RPMI7951 (cell line): Measurements from ENCODE around the gene SHC2. TPM values are rescaled to one million over a fixed set of nuclear protein-coding genes. Genes with fewer than 3 reads are reported as not detected.
"Not testable (repeated sequence)": the region's sequence is repeated elsewhere in the genome, so short reads cannot be mapped to it uniquely, and the experiment has no call there.

ENCODE experiments used
- DNase-seq: peaks from one replicate; pipeline ENCODE4 v3.0.0-alpha.2; 2012; ENCODE audit warnings: low read depth
- total RNA-seq: library from RNA; depleted of rRNA; stranded (reverse); fragments of >200 nt; shearing (Covaris generic); gene quantifications from 2 replicates; pipeline ENCODE4 v1.2.3, GENCODE V29; 2014

SHC2 gene
- total RNA-seq, 1 experiment from 2014 or later, result not detected

DNA sequence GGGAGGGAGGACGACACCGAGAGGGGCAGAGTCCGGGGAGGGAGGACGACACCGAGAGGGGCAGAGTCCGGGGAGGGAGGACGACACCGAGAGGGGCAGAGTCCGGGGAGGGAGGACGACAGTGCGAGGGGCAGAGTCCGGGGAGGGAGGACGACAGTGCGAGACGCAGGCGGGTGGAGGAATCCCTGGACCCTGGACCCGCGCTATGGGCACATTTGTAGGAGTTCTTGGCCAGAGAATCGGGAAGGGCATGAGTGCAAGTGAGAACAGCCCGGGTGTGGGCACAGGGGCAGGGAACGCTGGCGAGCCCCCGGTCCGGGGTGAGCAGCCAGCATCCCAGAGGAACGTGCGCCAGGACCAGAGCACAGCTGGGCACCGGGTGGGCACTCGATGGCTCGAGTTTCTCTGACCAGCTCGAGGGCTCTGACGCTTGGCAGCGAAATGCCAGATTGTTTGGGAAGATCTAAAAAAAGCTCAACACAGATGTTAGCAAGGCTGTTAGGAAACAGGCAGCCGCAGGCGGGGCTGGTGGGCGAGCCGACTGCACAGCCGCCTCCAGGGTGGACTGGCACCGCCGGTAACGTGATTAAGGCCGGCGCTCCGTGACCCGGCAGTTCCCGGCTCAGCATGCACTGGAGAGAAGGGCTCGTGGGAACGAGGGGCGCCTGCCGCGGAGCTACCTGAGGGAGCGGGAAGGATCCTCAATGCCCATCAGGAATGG, 33.9 kb downstream of the SHC2 start:
- DNase-seq, result no peak

DNA sequence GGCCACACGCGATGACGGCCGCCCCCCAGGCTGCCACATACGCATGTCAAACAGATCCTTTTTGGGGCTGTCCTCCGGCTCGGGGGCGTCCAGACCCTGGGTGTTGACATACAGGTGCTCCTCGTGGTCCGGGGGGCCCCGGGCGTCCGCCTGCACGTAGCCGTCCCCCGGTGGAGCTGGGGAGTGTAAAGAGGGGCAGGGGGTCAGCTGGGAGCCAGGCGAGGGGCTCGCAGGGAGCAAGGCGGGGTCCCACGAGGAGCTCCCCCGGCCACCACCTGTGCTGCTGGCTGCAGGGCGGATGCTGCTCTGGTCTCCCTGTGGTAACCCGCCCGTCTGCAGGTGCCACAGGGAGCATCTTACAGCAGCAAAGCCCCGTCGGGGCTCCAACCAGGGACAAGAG, 35.8 kb downstream of the SHC2 start:
- DNase-seq, result no peak

DNA sequence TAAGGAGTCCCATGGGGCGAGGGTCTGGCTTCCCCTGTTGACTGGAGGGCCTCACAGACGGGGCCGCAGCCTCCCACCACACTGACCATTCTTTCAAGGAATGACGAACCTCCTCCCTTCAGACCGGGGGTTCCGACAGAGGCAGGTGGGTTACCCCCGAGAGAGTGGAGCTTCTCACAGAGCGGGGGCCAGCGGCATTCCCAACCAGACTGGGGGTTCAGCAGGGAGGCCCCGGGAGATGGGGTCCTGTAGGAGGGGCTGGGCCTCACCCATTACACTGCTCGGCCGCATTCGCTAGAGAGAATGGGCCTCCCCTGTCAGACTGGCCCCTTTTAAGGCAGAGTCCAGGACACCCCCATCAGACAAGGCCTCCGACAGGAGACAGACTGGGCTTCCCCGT, 36.3 kb downstream of the SHC2 start:
- DNase-seq, result no peak

DNA sequence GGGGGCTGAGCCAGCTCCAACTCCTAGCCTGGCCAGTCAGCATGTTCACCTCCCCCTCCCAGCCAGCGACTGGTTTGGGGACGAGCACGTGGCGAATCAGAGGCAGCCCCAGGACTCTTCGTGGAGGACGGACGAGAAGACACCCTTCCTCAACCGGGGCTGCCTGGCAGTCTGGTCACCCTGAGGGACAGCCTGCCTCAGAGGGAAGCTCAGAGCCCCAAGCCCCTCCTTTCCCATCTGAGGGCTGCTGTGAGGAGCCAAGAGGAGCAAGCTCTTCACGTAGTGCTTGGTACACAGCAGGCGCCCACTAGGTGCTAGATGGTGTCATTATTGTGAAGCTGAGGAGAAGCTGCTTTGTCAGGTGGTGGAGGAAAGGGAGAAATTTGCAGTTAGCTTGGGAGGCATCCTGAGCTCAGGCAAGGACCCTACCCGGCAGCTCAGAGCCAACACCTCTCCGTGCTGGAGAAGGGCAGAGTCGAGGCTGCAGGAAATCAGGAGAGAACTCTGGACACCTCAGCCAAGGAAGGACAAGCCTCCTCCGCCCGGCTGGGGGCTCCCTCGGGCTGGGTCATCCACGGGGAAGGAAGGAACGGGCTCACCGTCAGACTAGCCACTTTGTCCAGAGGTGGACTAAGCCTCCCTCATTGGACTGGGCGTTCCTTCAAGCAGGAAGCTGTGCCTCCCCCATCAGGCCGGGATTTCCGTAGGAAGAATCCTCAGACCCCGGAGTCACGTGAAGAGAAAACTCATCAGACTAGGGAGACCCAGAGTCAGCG, 37.0 kb downstream of the SHC2 start:
- no peak for DNase-seq

DNA sequence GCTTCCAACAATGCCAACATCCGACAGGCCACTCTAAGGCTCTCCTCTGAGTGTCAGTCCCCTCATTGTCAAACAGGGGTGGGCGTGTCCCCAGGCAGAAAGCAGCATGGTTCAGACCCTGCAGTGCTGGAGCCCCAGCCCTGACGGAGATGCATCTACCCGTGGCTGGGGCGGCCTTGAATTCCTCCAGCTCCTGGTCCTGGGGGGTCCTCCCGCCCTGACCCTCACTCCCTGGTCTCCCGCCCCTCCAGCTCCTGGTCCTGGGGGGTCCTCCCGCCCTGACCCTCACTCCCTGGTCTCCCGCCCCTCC, 38.0 kb downstream of the SHC2 start:
- DNase-seq, result not testable (repeated sequence)

DNA sequence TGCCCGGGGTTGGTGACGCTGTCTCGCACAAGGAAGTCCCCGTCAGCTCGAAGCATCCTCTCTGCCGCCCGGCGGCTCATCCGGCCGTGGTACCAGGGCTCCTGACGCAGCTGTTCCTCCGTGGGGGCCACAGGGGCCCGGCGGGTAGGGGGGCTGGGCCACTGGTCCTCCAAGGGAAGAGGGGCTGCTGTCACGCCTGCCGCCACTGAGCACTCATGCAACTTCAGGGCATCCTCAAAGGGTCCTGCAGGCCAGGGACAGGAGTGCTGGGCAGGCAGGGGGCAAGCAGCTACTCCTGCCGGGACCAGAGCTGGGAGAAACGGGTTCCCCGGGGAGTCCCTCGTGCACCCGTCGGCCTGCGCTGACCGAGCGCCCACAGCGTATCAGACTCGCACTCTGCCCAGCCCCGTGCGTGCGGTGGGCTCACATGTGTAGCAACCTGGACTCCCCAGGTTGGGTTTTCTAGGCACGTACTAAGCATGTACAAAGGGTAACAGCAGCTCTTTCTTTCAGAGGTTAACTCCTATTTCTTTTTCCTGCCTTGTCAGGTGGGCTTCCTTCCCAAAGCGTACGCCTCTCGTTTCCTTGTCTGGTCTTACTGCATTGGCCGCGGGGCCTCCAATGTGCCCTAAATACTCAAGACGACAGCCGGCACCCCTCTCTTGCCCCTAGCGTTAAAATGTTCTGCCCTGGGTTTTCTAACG, 38.5 kb downstream of the SHC2 start:
- no peak for DNase-seq

DNA sequence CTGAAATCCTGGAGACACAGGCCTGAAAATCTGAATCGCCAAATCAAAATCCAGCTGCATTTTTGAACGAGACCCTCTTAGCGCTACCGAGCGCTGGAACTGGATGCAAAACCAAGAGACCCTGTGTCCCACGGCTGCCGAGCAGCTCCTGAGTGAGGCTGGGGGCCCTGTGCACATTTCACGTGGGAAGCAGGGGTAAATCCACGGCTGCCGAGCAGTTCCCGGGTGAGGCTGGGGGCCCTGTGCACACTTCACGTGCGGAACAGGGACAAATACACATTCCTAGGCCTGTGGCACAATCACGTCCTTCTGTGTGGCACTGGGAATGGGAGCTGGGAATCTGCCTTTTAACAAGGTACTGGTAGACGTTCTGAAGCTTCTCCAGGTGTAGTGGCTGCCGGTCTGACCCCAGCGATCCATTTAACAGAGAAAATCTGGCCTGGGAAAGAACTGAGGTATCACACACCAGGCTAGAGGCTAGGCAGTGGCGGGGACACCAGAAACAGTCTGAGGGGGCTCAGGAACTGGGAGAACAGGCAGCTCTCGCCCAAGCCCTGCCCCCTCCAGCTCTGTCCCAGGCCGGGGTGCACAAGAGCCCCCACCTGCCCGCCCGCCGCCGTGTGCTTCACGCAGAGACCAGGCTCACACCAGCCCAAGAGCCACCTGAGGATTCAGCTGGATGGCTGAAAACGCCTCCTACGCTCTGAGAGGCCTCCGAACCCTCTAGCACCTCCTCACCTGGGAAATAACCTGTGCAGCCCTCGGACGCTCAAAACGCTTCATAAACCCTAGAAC, 40.9 kb downstream of the SHC2 start:
- DNase-seq, result no peak

DNA sequence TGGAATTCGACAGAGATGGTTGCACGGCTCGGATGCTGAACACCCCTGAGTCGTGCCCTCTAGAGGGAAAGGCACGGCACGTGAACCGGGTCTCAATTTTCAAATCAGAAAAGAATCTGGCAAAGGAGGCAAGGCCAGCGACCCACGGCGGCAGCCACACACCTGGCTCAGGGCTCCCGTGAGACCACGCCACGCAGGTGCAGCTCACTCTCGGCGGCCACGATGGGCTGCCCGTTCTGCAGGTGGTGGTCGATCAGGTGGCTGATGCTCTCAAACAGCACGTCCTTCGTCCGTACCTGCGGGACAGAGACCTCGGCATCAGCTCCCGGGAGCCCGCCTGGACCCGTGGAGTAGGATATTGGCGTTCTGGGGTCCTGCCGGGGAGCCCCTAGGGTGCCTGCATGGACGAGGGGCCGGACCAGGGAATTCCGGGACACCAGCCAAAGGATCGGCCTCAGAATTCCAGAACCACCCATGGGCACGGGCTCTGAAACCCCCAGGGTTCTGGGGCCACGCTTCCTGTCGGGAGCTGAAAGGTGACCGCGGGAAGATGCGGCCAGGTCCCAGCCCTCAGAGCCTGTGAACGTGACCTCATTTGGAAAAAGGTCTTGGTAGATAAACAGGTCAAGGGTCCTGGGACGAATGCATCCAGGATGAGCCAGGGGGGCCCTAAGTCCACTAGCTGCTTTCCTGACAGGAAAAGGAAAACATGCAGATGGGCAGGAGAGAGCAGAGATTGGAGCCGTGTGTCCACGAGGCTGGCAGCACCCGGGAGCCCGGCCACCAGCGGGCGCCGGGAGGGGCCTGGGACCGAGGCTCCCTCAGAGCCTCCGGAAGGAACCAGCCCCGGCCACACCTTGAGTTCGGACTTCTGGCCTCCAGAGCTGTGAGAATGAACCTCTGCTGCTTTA, 41.8 kb downstream of the SHC2 start:
- DNase-seq, result no peak

DNA sequence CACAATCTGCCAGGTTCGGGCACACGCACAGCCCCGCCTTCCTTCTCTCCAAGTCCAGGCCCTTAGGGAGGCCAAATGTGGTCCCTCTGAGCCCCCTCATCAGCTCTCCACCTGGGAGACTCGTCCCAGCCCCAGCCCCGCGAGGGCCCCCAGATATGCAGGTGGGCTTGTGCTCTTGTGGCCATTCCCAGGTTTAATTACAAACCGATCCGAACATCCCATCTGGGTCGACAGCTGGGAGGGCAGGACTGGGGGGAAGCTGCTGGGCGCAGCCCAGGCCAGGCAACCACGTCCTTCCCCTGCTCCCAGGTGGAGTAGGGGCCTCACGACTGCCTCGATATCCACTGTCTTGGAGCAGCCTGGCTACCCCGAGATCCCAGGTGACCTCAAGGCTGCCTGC, 44.4 kb downstream of the SHC2 start:
- no peak for DNase-seq

DNA sequence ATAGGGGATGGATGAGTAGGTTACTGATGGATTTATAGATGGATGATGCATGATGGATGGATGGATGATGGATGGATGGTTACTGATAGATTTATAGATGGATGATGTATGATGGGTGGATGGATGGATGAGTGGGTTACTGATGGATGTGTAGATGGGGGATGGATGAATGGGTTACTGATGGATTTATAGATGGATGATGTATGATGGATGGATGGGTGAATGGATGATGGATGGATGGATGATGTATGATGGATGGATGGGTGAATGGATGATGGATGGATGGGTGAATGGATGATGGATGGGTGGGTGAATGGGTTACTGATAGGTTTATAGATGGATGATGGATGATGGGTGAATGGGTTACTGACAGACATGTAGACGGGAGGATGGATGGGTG, 45.5 kb downstream of the SHC2 start:
- no peak for DNase-seq

DNA sequence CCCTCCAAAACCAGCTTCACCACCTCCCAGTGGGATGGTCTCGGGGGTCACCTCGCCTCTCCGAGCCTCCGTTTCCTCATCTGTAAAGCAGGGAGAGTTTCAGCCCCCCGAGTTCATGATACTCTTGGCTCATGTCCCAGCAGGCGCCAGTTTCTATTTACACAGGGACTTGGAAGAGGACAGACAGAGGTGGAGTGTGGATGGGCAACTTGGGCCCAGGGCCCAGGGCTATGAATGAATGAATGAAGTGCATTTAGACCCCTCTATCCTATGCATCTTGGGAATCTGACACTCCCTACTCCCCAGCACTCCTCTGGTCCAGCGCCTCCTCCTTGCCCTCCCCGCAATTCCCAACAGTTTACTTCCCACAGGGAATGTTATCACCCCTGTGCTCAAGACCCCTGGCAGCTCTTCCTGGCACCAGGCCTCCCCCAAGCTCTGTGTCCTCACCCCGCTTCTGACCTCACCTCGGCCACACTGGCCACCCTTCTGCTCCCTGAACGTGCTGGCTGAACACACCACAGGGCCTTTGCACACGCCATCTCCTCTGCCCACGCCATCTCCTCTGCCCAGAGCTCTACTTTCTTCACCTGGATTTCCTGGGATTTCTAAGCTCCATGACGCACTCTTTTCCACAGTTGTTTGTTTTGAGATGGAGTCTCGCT, 46.9 kb downstream of the SHC2 start:
- DNase-seq, result no peak

DNA sequence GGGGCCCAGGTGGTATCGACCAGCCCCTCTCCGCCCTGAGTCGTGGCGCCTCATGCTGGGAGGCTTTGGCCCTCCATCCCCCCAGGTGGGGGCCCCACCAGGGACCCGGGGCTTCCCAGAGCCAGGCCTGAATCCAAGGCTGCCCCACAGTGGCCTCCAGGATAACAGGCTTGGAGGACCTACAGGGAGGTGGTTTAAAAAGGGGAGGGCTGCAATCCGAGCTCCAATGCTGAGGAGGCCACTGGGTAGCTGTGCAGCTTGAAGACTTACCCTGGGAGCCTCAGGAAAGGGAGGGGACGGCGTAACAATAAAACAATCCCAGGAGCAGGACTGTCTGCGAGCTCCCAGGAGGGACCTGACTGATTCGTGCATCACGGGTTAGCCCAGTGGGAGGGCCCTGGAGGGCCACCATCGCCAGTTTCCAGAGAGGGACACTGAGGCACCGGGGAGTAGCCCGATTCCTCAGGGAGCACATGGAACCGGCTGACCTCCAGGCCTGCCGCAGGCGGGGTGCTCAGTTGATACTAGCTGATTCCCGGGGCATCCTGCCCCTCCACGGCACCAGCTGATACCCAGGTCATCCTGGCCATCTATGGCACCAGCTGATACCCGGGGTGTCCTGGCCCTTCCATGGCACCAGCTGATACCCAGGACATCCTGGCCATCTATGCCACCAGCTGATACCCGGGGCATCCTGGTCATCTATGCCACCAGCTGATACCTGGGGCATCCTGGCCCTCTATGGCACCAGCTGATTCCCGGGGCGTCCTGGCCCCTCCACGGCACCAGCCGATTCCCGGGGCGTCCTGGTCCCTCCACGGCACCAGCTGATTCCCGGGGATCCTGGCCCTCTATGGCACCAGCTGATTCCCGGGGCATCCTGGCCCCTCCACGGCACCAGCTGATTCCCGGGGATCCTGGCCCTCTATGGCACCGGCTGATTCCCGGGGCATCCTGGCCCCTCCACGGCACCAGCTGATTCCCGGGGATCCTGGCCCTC, 48.2 kb downstream of the SHC2 start:
- no peak for DNase-seq

DNA sequence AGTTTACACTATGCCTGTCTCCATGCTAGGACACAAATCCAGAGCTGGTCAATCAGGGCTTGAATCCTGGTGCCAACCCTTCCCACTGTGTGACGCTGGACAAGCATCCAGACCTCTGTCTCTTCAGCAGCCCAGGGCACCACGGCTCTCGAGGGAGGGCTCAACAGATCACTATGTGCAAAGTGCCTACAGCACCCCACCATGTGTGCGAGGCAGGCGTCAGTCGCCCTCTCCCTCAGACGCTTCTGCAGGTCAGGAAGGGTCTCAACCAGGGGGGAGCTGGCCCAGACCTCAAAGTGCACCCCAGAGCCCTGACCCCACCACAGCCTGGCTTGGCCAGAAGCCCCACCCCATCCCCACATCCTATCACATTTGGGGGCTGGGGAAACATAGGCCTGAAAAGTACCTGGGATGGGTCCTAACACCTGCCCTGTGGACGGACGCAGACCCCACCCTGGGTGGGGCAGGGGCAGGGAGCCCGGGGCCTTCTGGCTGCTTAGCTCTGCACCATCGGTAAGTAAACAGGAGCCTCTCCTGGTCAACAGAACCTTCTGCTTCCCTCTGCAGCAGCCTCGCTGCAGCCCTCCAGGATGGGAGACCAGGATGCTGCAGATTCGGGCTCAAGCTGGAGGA, 49.0 kb downstream of the SHC2 start:
- DNase-seq, result no peak

DNA sequence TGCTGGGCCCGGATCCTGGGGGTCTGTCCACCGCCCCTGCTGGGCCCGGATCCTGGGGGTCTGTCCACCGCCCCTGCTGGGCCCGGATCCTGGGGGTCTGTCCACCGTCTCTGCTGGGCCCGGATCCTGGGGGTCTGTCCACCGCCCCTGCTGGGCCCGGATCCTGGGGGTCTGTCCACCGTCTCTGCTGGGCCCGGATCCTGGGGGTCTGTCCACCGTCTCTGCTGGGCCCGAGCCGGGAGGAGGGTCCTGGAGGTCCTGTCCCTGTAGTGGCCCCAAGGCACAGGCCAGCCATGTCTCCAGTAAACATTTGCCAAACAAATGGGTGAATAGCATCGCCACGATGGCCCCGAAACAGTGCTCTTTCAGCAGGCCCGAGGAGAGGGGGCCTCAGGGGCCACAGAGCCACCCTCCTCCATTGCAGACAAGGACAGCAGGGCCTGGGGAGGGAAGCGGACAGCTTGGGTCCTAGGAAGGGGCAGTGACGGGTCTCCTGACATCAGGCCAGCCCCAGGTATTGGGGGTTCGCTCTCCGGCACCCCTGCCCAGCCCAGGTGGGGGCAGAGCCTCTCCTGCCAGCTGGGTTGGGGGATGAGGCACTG, 49.6 kb downstream of the SHC2 start:
- not testable (repeated sequence) for DNase-seq

DNA sequence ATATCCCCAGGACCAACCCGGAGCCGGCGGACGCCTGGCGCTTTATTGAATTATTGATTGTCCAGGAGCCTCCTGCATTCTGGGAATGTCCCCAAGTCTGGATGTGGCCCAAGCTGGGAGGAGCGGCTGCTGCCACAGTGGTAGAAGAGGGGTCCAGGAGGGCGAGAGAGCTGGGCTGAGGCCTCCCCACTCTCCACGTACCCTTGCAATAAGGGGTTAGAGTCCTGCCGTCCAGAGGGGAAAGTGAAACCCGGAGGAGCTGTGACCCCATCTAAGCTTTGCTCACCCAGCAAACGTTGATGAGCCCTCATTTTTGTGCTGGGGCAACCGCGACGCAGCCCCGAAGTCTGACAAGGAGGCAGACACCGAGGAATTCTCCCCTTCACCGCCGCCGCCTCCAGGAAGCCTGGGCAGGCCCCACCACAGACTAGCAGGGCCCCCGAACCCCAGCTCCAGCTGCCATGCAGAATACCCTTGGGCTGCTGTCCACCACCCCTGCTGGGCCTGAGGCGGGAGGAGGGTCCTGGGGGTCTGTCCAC, 50.5 kb downstream of the SHC2 start:
- no peak for DNase-seq

DNA sequence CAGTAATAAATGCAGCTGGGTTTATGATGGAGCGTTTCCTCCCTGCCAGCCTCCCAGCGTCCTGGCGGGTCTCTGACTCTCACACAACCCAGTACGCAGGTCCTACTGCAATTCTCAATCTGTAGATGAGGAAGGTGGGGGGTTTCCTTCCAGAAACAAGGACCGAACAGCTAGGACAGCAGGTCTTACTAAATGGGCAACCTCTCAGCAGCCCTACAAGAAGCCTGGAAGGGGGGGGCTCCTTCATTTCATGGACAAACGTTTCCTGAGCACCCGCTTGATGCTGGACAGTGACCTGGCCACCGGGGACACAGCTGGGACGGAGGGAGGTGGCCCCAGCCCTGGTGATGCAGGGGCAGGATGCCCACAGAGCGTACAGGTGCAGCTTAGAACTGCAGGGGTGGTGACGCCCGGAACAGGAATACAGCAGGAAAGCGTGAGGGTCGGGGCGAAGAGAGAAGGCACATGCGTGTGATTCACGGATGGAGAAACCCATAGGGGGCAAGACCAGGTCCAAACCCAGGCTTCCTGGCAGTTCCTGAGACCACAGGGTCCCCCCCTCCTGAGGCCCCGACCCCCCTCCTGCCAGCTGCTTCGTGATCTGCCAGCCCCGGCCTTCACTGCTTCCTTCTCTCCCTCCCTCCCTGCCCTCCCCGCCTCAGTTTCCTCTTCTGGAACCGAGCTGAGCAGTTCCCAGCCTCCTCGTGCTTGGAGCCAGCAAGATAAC, 51.2 kb downstream of the SHC2 start:
- DNase-seq, result no peak

DNA sequence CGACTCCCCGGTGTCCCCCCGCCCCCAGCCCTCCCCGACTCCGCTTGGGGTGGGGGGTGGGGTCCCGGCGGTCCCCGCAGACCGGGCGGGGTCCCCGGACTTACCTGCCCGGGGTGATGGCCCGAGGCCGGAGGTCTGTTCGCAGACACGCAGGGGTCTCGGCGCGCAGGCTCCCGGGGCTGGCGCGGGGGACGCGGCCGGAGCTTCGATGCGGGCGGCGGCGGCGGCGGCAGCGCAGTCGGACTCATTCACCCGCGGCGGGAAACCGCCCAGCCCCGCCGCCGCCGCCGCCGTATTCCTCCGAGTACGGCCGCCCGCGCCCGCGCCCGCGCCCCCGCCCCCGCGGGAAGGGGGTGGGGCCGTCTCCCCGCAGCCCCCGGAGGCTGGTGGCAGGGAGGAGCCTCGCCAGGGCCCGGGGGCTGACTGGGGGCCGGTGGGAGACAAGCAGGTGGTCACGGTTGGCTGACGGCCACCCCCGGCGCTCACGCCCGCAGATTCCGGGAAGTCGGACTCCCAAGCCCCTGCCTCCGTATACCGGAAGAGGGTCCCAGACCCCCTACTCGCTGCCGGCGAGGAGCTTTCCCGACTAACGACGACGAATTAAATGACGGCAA, 51.8 kb downstream of the SHC2 start, which contains the start of gene C2CD4C:
Gene C2CD4C, minus strand, starts transcription at position 246 of the 614 bp plus-strand sequence. CDS start 786 bp downstream, outside the sequence.
- DNase-seq, result no peak
